ENCODE measurements around the gene HHAT.

Gene HHAT

GRCh38 chr1:210597555-210598134 is 268.9 kb downstream of the HHAT start:
- in situ Hi-C loops (cut with HindIII; ENCODE audit: low sequenced_read_pairs), result no loop called here
- peak; percentile 95 for DNase-seq (ENCODE audit: low read depth, low spot score)
- TF ChIP-seq CTCF (IDR thresholded peaks at IDR 0.05; ENCODE audit: low read depth, low read length), result no peak
- H3K4me3 ChIP-seq (ENCODE audit: low read depth, low read length), result no peak overlapping the region

- TF ChIP-seq CTCF (IDR thresholded peaks at IDR 0.05; ENCODE audit: low read depth, low read length), result no peak
- in situ Hi-C loops (cut with HindIII; ENCODE audit: low sequenced_read_pairs), result no loop called here
- H3K4me3 ChIP-seq (ENCODE audit: low read depth, low read length), result no peak overlapping the region
- peak; percentile 96 for DNase-seq (ENCODE audit: low read depth, low spot score)
Measured at GRCh38 chr1:210598135-210598652, 269.5 kb downstream of the HHAT start.

GRCh38 chr1:210600421-210601159 is 271.9 kb downstream of the HHAT start:
- H3K4me3 ChIP-seq (ENCODE audit: low read depth, low read length), result no peak overlapping the region
- TF ChIP-seq CTCF (IDR thresholded peaks at IDR 0.05; ENCODE audit: low read depth, low read length), result no peak
- DNase-seq (ENCODE audit: low read depth, low spot score), result peak; percentile 65
- in situ Hi-C loops (cut with HindIII; ENCODE audit: low sequenced_read_pairs), result no loop called here

- TF ChIP-seq CTCF (IDR thresholded peaks at IDR 0.05; ENCODE audit: low read depth, low read length), result no peak
- no peak for DNase-seq (ENCODE audit: low read depth, low spot score)
- H3K4me3 ChIP-seq (ENCODE audit: low read depth, low read length), result no peak overlapping the region
- in situ Hi-C loops (cut with HindIII; ENCODE audit: low sequenced_read_pairs), result no loop called here
Measured at GRCh38 chr1:210603123-210603522, 274.4 kb downstream of the HHAT start.

- in situ Hi-C loops (cut with HindIII; ENCODE audit: low sequenced_read_pairs), result no loop called here
- H3K4me3 ChIP-seq (ENCODE audit: low read depth, low read length), result no peak overlapping the region
- DNase-seq (ENCODE audit: low read depth, low spot score), result no peak
- TF ChIP-seq CTCF (IDR thresholded peaks at IDR 0.05; ENCODE audit: low read depth, low read length), result no peak
Measured at GRCh38 chr1:210605099-210605498, 276.4 kb downstream of the HHAT start.

GRCh38 chr1:210607361-210607760 is 278.7 kb downstream of the HHAT start:
- no peak for TF ChIP-seq CTCF (IDR thresholded peaks at IDR 0.05; ENCODE audit: low read depth, low read length)
- in situ Hi-C loops (cut with HindIII; ENCODE audit: low sequenced_read_pairs), result no loop called here
- DNase-seq (ENCODE audit: low read depth, low spot score), result no peak
- H3K4me3 ChIP-seq (ENCODE audit: low read depth, low read length), result no peak overlapping the region
